Bronchial epithelial cell (primary cell): ENCODE measurements around the gene SIN3A. TPM values are rescaled to one million over a fixed set of nuclear protein-coding genes. Genes with fewer than 3 reads are reported as not detected.
"Not testable (repeated sequence)": the region's sequence is repeated elsewhere in the genome, so short reads cannot be mapped to it uniquely, and the experiment has no call there.

ENCODE experiments used
- DNase-seq: peaks from one replicate; pipeline ENCODE4 v3.0.0-alpha.2; 2010; ENCODE audit warnings: low read depth
- FAIRE-seq: peaks from 2 replicates; lab custom pipeline; 2011; peaks lifted over from hg19 to GRCh38; lab: Jason Lieb, UNC
- H3K27me3 ChIP-seq: 2 replicates; pipeline ENCODE4 v1.5.1; 2011; ENCODE audit warnings: low read length; ENCODE audit not compliant: control insufficient read depth, insufficient read depth
- H3K36me3 ChIP-seq: 2 replicates; pipeline ENCODE4 v1.5.1; 2011; ENCODE audit warnings: low read length; ENCODE audit not compliant: control insufficient read depth, insufficient read depth
- H3K4me3 ChIP-seq: 2 replicates; pipeline ENCODE4 v1.5.1; 2011; ENCODE audit warnings: mild to moderate bottlenecking, low read depth, low read length, control low read depth
- total RNA-seq: library from RNA; depleted of rRNA; stranded (reverse); fragments of >200 nt; gene quantifications from 2 replicates; pipeline ENCODE4 v1.2.1, GENCODE V29; 2014
- TF ChIP-seq, protein P1 (sequence below): IDR thresholded peaks from 2 replicates; pipeline ENCODE4 v1.5.1; 2011; ENCODE audit warnings: mild to moderate bottlenecking, moderate library complexity, low read length, control low read depth, inconsistent platforms; ENCODE audit not compliant: insufficient read depth, severe bottlenecking

SIN3A gene
- 11.6 and 24.6 TPM in 2 replicates for total RNA-seq

GRCh38 chr15:75451674-75452363 is at the start of gene SIN3A:
Gene SIN3A, minus strand, starts transcription at chr15:75451690. Its CDS starts 21,315 bp downstream, at chr15:75430375.
- FAIRE-seq (no peak), DNase-seq (peak; percentile 99)
- H3K4me3 ChIP-seq, result peak within 1 kb of the TSS; percentile 93
- TF ChIP-seq, protein P1, sequence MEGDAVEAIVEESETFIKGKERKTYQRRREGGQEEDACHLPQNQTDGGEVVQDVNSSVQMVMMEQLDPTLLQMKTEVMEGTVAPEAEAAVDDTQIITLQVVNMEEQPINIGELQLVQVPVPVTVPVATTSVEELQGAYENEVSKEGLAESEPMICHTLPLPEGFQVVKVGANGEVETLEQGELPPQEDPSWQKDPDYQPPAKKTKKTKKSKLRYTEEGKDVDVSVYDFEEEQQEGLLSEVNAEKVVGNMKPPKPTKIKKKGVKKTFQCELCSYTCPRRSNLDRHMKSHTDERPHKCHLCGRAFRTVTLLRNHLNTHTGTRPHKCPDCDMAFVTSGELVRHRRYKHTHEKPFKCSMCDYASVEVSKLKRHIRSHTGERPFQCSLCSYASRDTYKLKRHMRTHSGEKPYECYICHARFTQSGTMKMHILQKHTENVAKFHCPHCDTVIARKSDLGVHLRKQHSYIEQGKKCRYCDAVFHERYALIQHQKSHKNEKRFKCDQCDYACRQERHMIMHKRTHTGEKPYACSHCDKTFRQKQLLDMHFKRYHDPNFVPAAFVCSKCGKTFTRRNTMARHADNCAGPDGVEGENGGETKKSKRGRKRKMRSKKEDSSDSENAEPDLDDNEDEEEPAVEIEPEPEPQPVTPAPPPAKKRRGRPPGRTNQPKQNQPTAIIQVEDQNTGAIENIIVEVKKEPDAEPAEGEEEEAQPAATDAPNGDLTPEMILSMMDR, result no peak
- no peaks in the 10 kb centered on the region for H3K27me3 ChIP-seq
- peaks cover 1% of the 10 kb centered on the region for H3K36me3 ChIP-seq

DNA sequence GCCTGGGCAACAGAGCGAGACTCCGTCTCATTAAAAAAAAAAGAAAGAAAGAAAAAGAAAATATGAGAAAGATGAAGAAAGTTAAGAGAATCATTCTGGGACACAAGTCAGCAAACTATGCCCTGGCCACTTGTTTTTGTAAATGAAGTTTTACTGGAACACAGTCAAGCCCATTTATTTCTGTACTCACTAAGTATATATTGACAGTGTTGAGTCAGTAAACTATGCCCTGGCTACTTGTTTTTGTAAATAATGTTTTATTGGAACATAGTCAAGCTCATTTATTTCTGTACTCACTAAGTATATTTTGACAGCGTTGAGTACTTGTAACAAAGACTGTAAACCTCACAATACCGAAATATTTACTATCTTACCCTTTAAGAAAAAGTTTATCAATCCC is 42.2 kb upstream of the SIN3A start:
- TF ChIP-seq, protein P1, result no peak
- Histone ChIP-seq H3K4me3 (no peak overlapping the region), H3K36me3 (no peaks in the 10 kb centered on the region), H3K27me3 (no peaks in the 10 kb centered on the region)
- FAIRE-seq (no peak), DNase-seq (no peak)

DNA sequence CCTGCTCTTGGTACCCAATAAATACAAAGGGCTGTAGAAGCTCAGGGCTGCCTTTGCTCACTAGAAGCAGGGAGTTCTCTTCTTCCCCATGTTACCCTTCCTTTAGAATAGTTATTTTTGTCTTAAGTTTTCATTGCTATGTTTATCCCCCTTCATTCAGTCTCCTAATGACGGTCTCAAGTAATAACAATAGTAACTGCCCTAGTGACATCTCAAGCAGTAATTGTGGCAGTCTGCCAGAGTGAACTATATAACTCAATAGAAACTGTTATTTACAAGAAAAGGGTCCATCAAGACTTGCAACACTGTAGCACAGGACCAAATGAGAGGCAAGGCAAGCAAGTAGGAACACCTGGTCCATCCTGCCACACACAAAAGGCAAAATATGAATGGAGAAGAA is 32.5 kb upstream of the SIN3A start:
- FAIRE-seq (no peak), DNase-seq (no peak)
- Histone ChIP-seq H3K36me3 (peaks cover 3% of the 10 kb centered on the region), H3K4me3 (no peak overlapping the region), H3K27me3 (no peaks in the 10 kb centered on the region)
- TF ChIP-seq, protein P1, result no peak

GRCh38 chr15:75483556-75483955 is 32.1 kb upstream of the SIN3A start:
- H3K4me3 ChIP-seq, H3K27me3 ChIP-seq, FAIRE-seq, H3K36me3 ChIP-seq, DNase-seq: not testable (repeated sequence)

DNA sequence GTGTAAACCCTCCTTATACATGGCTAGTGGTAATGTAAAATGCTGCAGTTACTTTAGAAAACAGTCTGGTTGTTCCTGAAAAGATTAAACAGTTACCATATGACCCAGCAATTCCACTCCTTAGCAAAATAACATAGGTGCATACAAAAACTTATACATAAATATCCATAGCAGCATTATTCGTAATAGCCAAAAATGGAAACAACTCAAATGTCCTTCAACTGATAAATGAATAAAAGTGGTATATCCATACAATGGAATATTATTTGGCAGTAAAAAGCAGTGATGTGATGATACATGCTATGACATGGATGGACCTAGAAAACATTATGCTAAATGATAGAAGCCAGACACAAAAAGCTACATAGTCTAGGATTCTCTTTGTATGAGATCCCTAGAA is 31.6 kb upstream of the SIN3A start:
- TF ChIP-seq, protein P1, result no peak
- peaks cover 5% of the 10 kb centered on the region for H3K36me3 ChIP-seq
- no peak for DNase-seq
- no peak overlapping the region for H3K4me3 ChIP-seq
- FAIRE-seq, result no peak
- no peaks in the 10 kb centered on the region for H3K27me3 ChIP-seq

DNA sequence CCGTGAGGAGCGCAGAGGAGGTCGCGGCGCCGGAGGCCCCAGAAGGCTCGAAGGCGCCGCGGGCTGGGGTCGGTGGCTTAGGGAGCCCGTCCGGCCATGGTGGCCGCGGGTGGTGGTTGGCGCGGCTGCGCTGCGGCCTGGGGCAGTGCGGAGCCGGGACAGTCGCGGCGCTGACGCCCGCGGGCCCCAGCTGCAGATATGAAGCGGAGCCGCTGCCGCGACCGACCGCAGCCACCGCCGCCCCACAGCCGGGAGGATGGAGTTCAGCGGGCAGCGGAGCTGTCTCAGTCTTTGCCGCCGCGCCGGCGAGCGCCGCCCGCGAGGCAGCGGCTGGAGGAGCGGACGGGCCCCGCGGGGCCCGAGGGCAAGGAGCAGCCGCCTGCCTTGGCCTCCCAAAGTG is 29.0 kb upstream of the SIN3A start:
- not testable (repeated sequence) for H3K4me3 ChIP-seq, FAIRE-seq, H3K27me3 ChIP-seq, H3K36me3 ChIP-seq, DNase-seq

DNA sequence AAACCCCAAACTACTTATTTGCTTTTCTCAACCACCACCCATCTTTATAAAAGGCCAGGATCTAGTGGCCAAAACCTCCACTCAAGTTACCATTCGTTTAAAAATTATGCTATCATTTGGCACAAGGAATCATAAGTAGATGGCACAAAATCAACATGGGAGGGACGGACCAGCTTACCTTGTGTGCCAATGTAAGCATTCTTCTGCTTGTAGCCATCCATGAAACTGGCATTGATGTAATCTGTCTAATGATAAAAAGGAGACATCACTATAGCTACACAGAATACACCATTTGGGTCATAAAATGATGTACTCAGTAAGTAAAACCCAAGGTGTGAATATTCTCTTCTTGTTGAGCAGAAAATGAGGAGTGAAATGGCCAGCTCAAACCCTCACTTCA is 28.2 kb upstream of the SIN3A start:
- Histone ChIP-seq H3K27me3 (no peaks in the 10 kb centered on the region), H3K36me3 (peaks cover 7% of the 10 kb centered on the region), H3K4me3 (no peak overlapping the region)
- TF ChIP-seq, protein P1, result no peak
- FAIRE-seq (no peak), DNase-seq (no peak)

GRCh38 chr15:75477094-75477493 is 25.6 kb upstream of the SIN3A start:
- not testable (repeated sequence) for H3K4me3 ChIP-seq, FAIRE-seq, H3K36me3 ChIP-seq, H3K27me3 ChIP-seq, DNase-seq
